B cell (primary cell): Measurements from ENCODE around the gene SNAPC4. TPM values are rescaled to one million over a fixed set of nuclear protein-coding genes. Genes with fewer than 3 reads are reported as not detected.

Experiments used
- ATAC-seq: fragments of 200-7000 bp; cut with Tn5 transposase; one replicate; pipeline ENCODE4 v1.10.0; 2021; ENCODE audit warnings: low read depth, mild to moderate bottlenecking, moderate number of reproducible peaks, moderate library complexity
- CTCF ChIA-PET: fragments of 350-600 bp; sonication (Branson Sonifier 250); formaldehyde crosslinking; loops from one replicate; lab custom pipeline; 2021; ENCODE audit warnings: antibody characterized with exemption, inconsistent platforms; lab: Charles Lee
- POLR2A ChIA-PET: fragments of 350-600 bp; sonication (Branson Sonifier 250); formaldehyde crosslinking; loops from one replicate; lab custom pipeline; 2021; ENCODE audit warnings: antibody characterized with exemption; lab: Charles Lee
- DNase-seq: peaks from one replicate; pipeline ENCODE4 v3.0.0; 2013
- H2AFZ ChIP-seq: 2 replicates; pipeline ENCODE4 v1.6.1; 2012; ENCODE audit warnings: mild to moderate bottlenecking, low read depth, low read length; ENCODE audit not compliant: insufficient read depth, poor library complexity, severe bottlenecking
- H3K27ac ChIP-seq, 2 donors: 1 replicate in 1 of 2; 2 replicates in 1 of 2; pipeline ENCODE4 v1.5.1; 2012 to 2013; ENCODE audit warnings: low read length in 2 of 2, mild to moderate bottlenecking in 2 of 2, moderate library complexity in 1 of 2
- H3K27me3 ChIP-seq, 4 experiments: fragments of 200-600 bp in 1 of 4; sonication (generic) in 1 of 4; replicated peaks in 1 of 4; 1 replicate in 2 of 4; 2 replicates in 2 of 4; pipeline versions ENCODE4 v1.6.1 to v1.7.0; 2013 to 2016; ENCODE audit warnings: low read length in 3 of 4, mild to moderate bottlenecking in 2 of 4, mixed read lengths in 1 of 4, moderate library complexity in 1 of 4; ENCODE audit not compliant: insufficient read depth in 4 of 4, control insufficient read depth in 3 of 4; ENCODE audit errors: control extremely low read depth in 1 of 4
- H3K36me3 ChIP-seq, 2 experiments: replicated peaks in 1 of 2; 1 replicate in 1 of 2; 2 replicates in 1 of 2; pipeline versions ENCODE4 v1.6.1 to v1.7.1; 2013; ENCODE audit warnings: low read length in 1 of 2; ENCODE audit not compliant: insufficient read depth in 2 of 2, control insufficient read depth in 1 of 2; ENCODE audit errors: control extremely low read depth in 1 of 2, extremely low read depth in 1 of 2
- H3K4me1 ChIP-seq, 2 donors: fragments of 200-600 bp in 1 of 2; sonication (generic) in 1 of 2; 1 replicate in 1 of 2; 2 replicates in 1 of 2; pipeline versions ENCODE4 v1.5.1 to v1.6.1; 2013 to 2017; ENCODE audit warnings: low read length in 2 of 2; ENCODE audit not compliant: control insufficient read depth in 2 of 2, insufficient read depth in 2 of 2
- H3K4me2 ChIP-seq: replicated peaks from 2 replicates; pipeline ENCODE3; 2012; ENCODE audit warnings: mild to moderate bottlenecking, low read depth, low read length; ENCODE audit not compliant: poor library complexity, severe bottlenecking
- H3K4me3 ChIP-seq, 5 experiments: fragments of 200-600 bp in 1 of 5; sonication (generic) in 1 of 5; 1 replicate in 3 of 5; 2 replicates in 2 of 5; pipeline versions ENCODE4 v1.5.1 to v1.7.0; 2011 to 2016; ENCODE audit warnings: low read length in 4 of 5, mild to moderate bottlenecking in 4 of 5, low read depth in 2 of 5, control low read depth in 1 of 5, moderate library complexity in 1 of 5; ENCODE audit not compliant: insufficient read depth in 1 of 5; ENCODE audit errors: control extremely low read depth in 1 of 5, extremely low read depth in 1 of 5
- H3K79me2 ChIP-seq: fragments of 200-600 bp; sonication (generic); one replicate; pipeline ENCODE4 v1.6.0; 2016; ENCODE audit warnings: low read length; ENCODE audit not compliant: control insufficient read depth, insufficient read depth
- H3K9ac ChIP-seq: fragments of 200-600 bp; sonication (generic); 2 replicates; pipeline ENCODE4 v1.6.1; 2017; ENCODE audit warnings: mild to moderate bottlenecking, low read length, moderate library complexity
- H3K9me3 ChIP-seq, 3 donors: one replicate each; pipeline versions ENCODE4 v1.6.1 to v1.7.1; 2013; ENCODE audit warnings: low read length in 2 of 3; ENCODE audit not compliant: control insufficient read depth in 2 of 3, insufficient read depth in 1 of 3; ENCODE audit errors: control extremely low read depth in 1 of 3
- H4K20me1 ChIP-seq: 2 replicates; pipeline ENCODE4 v1.6.0; 2012; ENCODE audit warnings: mild to moderate bottlenecking, low read length; ENCODE audit not compliant: insufficient read depth, control insufficient read depth, poor library complexity, severe bottlenecking
- H3K27ac Mint-ChIP-seq: one replicate; pipeline ENCODE4 v1.8.0; 2021; ENCODE audit warnings: mixed read lengths
- H3K27me3 Mint-ChIP-seq: one replicate; pipeline ENCODE4 v1.8.0; 2021; ENCODE audit warnings: mixed read lengths
- H3K4me1 Mint-ChIP-seq: one replicate; pipeline ENCODE4 v1.8.0; 2021; ENCODE audit warnings: mixed read lengths
- H3K4me3 Mint-ChIP-seq: one replicate; pipeline ENCODE4 v1.8.0; 2021; ENCODE audit warnings: mixed read lengths
- H3K9me3 Mint-ChIP-seq: one replicate; pipeline ENCODE4 v1.8.0; 2022; ENCODE audit warnings: mixed read lengths; ENCODE audit not compliant: insufficient read depth
- EZH2 ChIP-seq: IDR thresholded peaks from 2 replicates; pipeline ENCODE4 v1.6.1; 2012; ENCODE audit warnings: borderline replicate concordance, low read depth, mild to moderate bottlenecking, moderate library complexity, low read length; ENCODE audit not compliant: insufficient read depth, poor library complexity, severe bottlenecking
- WGBS: methylation state at CpG from one replicate; pipeline ENCODE4 v1.1.5; 2013; ENCODE audit warnings: missing lambda C conversion rate; ENCODE audit not compliant: insufficient coverage; 5-methylcytosine and 5-hydroxymethylcytosine counted together
- intact Hi-C: fragments of 100-400 bp; cut with micrococcal nuclease; formaldehyde crosslinking; loops from one replicate; pipeline ENCODE4 v1.10.0; 2022
- polyA plus RNA-seq: library from polyadenylated mRNA; depleted of rRNA; stranded (reverse); fragments of >200 nt; gene quantifications from 2 replicates; pipeline ENCODE4 v1.2.3, GENCODE V29; 2012
- total RNA-seq, 2 donors: library from RNA; stranded (reverse); fragments of 120-200 nt in 1 of 2; gene quantifications; 1 replicate in 1 of 2; 2 replicates in 1 of 2; pipeline versions ENCODE4 v1.2.3 to v1.2.4, GENCODE V29; 2013 to 2022
- TF ChIP-seq, protein P1 (sequence below): fragments of 200-600 bp; IDR thresholded peaks from one replicate; pipeline ENCODE4 v1.8.0; 2022; ENCODE audit warnings: antibody characterized with exemption, mild to moderate bottlenecking

The SNAPC4 gene
- total and polyA plus RNA-seq, 2 donors (not counting 1 experiment from before 2014, with no cell fraction given) = 13.1 to 15.6 TPM

DNA sequence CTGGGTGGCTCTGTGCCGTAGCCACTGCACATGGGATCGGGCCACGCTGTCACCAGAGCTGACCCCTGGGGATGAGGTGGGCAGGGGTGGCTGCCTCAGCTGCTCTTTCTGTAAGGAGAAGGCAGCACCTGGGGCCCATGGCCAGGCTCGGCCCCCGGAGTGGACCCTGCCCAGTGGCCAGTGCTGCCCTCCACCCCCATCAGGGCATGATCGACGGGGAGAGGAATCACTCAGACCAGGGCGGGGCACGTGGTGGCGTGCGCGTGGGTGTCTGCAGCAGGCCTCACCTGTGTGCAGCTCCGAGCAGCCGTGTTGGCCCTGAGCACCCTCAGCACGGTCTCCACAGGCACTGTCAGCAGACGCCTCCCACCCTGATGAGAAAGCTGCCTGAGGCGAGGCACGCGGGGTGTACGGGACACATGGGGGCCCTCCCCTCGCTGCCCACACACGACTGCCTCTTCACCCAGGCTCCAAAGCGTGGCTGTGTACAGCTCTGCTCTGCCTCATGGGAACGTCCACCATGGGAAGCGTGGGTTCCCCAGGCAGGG, 17.9 kb downstream of the SNAPC4 start:
- ATAC-seq = no peak
- POLR2A ChIA-PET = no interaction called here
- TF ChIP-seq EZH2 = no peak
- TF ChIP-seq, protein P1, sequence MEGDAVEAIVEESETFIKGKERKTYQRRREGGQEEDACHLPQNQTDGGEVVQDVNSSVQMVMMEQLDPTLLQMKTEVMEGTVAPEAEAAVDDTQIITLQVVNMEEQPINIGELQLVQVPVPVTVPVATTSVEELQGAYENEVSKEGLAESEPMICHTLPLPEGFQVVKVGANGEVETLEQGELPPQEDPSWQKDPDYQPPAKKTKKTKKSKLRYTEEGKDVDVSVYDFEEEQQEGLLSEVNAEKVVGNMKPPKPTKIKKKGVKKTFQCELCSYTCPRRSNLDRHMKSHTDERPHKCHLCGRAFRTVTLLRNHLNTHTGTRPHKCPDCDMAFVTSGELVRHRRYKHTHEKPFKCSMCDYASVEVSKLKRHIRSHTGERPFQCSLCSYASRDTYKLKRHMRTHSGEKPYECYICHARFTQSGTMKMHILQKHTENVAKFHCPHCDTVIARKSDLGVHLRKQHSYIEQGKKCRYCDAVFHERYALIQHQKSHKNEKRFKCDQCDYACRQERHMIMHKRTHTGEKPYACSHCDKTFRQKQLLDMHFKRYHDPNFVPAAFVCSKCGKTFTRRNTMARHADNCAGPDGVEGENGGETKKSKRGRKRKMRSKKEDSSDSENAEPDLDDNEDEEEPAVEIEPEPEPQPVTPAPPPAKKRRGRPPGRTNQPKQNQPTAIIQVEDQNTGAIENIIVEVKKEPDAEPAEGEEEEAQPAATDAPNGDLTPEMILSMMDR = no peak

DNA sequence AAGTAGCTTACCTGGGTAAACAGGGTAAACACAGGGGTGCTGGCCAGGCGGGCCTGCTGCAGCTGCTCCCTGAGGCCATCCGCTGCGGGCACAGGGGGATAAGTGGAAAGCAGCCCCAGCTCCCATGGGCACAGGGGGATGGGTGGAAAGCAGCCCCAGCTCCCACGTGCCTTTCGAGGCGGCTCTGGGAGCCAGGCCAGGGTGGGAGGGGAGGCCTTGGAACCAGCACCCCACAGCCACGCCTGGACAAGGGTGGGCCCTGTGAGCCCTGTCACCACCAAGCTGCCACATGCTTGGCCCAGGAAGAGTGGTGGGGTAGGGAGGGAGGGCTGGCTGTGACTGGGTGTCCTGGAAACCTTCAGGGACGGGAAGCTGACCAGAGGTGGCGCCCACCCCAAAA, 18.7 kb downstream of the SNAPC4 start:
- ChIA-PET POLR2A (no interaction called here), CTCF (interaction anchor here (1.1 kb wide), 1 partner anchor 18 kb away, joined by 3 read pairs; the partner anchor contains the start of gene DNLZ)
- no peaks in the 10 kb centered on the region for H4K20me1 ChIP-seq
- H2AFZ ChIP-seq = no peak overlapping the region
- no peak overlapping the region for H3K4me3 ChIP-seq
- TF ChIP-seq, protein P1 = no peak
- no peak for TF ChIP-seq EZH2
- H3K4me1 ChIP-seq = no peaks in the 10 kb centered on the region
- Mint-ChIP-seq H3K9me3 (no peaks in the 10 kb centered on the region), H3K27ac (no peak overlapping the region), H3K4me1 (no peaks in the 10 kb centered on the region), H3K4me3 (no peak overlapping the region), H3K27me3 (no peaks in the 10 kb centered on the region)
- WGBS = 96% methylated on average over 8 of the region's 9 CpGs
- DNase-seq (no peak), ATAC-seq (no peak)
- no peak overlapping the region for H3K9ac ChIP-seq
- peaks cover 0 to 17% of the 10 kb centered on the region in 2 experiments for H3K36me3 ChIP-seq
- H3K4me2 ChIP-seq = no peak overlapping the region
- H3K27ac ChIP-seq = no peak overlapping the region
- no peaks in the 10 kb centered on the region for H3K79me2 ChIP-seq
- H3K27me3 ChIP-seq = no peaks in the 10 kb centered on the region
- no peaks in the 10 kb centered on the region for H3K9me3 ChIP-seq
- intact Hi-C loops = no loop called here

More for the DNA sequence above, 17.9 kb downstream of the SNAPC4 start:
- Histone ChIP-seq H3K4me3 (no peak overlapping the region), H3K9me3 (no peaks in the 10 kb centered on the region), H3K4me2 (no peak overlapping the region), H2AFZ (no peak overlapping the region), H3K4me1 (no peaks in the 10 kb centered on the region), H3K9ac (no peak overlapping the region), H4K20me1 (no peaks in the 10 kb centered on the region), H3K36me3 (peaks cover 0 to 19% of the 10 kb centered on the region in 2 experiments), H3K27me3 (no peaks in the 10 kb centered on the region), H3K27ac (no peak overlapping the region), H3K79me2 (no peaks in the 10 kb centered on the region)
- intact Hi-C loops = no loop called here
- no peak for DNase-seq
- Mint-ChIP-seq H3K4me1 (no peaks in the 10 kb centered on the region), H3K9me3 (no peaks in the 10 kb centered on the region), H3K27ac (no peak overlapping the region), H3K27me3 (no peaks in the 10 kb centered on the region), H3K4me3 (no peak overlapping the region)
- 96% methylated on average over 25 of the region's 25 CpGs for WGBS
- CTCF ChIA-PET = interaction anchor here (1.1 kb wide), 1 partner anchor 19 kb away, joined by 3 read pairs; the partner anchor contains the start of gene DNLZ
